ENCODE data around the gene KIF6. TPM values are rescaled to one million over a fixed set of nuclear protein-coding genes. Genes with fewer than 3 reads are reported as not detected.
A peak's percentile ranks its signal among the peaks of the same experiment; 100 is the strongest.

KIF6 gene
- total and polyA plus RNA-seq, 2 of the 8 experiments (the other 6 are each of a cell fraction or from before 2014, with no cell fraction given) = 0.53 to 0.65 TPM

GRCh38 chr6:39313526-39314272 lies 411.5 kb downstream of the KIF6 start:
- no peak for FAIRE-seq
- peak overlapping the region; percentile 57; the same call in 1 of the 2 replicates for H2AFZ ChIP-seq (ENCODE audit: low read length)
- TF ChIP-seq RNF2 (IDR thresholded peaks at IDR 0.05; ENCODE audit: borderline replicate concordance, low read depth, low read length, missing control alignments, poor library complexity, severe bottlenecking) (peak; percentile 24), ASH2L (IDR thresholded peaks at IDR 0.05; ENCODE audit: low read length) (peak; percentile 67), CTBP2 (IDR thresholded peaks at IDR 0.05; ENCODE audit: borderline replicate concordance, insufficient read depth, insufficient read length, low read length) (no peak), EZH2 (IDR thresholded peaks at IDR 0.05; ENCODE audit: low read depth, low read length, severe bottlenecking) (peak; percentile 77), SUZ12 (IDR thresholded peaks at IDR 0.05; ENCODE audit: low read length) (peak; percentile 77), KDM4A (IDR thresholded peaks at IDR 0.05; ENCODE audit: low read depth, low read length, severe bottlenecking) (peak; percentile 93), E2F6 (IDR thresholded peaks at IDR 0.05) (peak; percentile 70), BRCA1 (IDR thresholded peaks at IDR 0.05; ENCODE audit: low read depth, low read length) (no peak), RXRA (IDR thresholded peaks at IDR 0.05; ENCODE audit: insufficient read depth, low read depth, low read length) (no peak)

More at GRCh38 chr6:39313526-39314272, 411.5 kb downstream of the KIF6 start:
- Histone ChIP-seq H3K18ac (ENCODE audit: extremely low read depth, low read length) (peak overlapping the region; percentile 32), H2BK120ac (replicated peaks; ENCODE audit: low read depth, low read length) (no peak overlapping the region), H3K4me3 (ENCODE audit: extremely low read depth in 1 of 4, insufficient read depth in 2 of 4, low read depth in 3 of 4, low read length in 4 of 4) (peak overlapping the region; percentile 37 to 68 (median 50)), H3K14ac (ENCODE audit: insufficient read length) (no peak overlapping the region), H2BK20ac (ENCODE audit: low read length) (no peak overlapping the region), H4K8ac (ENCODE audit: extremely low read depth, insufficient read depth, low read length) (peak overlapping the region; percentile 91), H3K9me3 (ENCODE audit: insufficient read depth in 2 of 2, low read depth in 1 of 2, low read length in 1 of 2) (no peaks in the 10 kb centered on the region), H3K4me2 (ENCODE audit: insufficient read depth in 1 of 2, low read depth in 2 of 2, low read length in 2 of 2) (peak overlapping the region; percentile 76 to 89), H3K36me3 (ENCODE audit: control insufficient read depth in 2 of 4, insufficient read depth in 4 of 4, low read length in 3 of 4) (no peaks in the 10 kb centered on the region), H2AK5ac (ENCODE audit: low read depth, low read length) (no peak overlapping the region), H4K20me1 (replicated peaks in 1 of 2; ENCODE audit: control insufficient read depth in 1 of 2, insufficient read depth in 2 of 2, low read length in 2 of 2) (peaks cover 0 to 2% of the 10 kb centered on the region in 2 experiments), H3K4me1 (replicated peaks in 1 of 4; ENCODE audit: control insufficient read depth in 3 of 4, insufficient read depth in 4 of 4, low read length in 3 of 4) (peaks cover 0 to 5% (median 3%) of the 10 kb centered on the region in 4 experiments; a peak in 4 of 7 replicates), H4K5ac (ENCODE audit: insufficient read length, low read depth, low read length) (no peak overlapping the region), H3K79me1 (ENCODE audit: low read depth, low read length) (no peaks in the 10 kb centered on the region; the same call in 1 of the 2 replicates), H3K79me2 (ENCODE audit: control insufficient read depth in 1 of 2, insufficient read depth in 2 of 2, low read length in 2 of 2) (no peaks in the 10 kb centered on the region), H4K91ac (replicated peaks; ENCODE audit: insufficient read length, low read length) (peak overlapping the region; percentile 41), H2BK12ac (ENCODE audit: low read depth, low read length) (0 out of 2 replicates have a peak overlapping the region, but pooled peaks have one; percentile 60), H3K27me3 (replicated peaks in 1 of 4; ENCODE audit: control insufficient read depth in 3 of 4, extremely low read depth in 1 of 4, insufficient read depth in 3 of 4, low read length in 3 of 4) (peaks cover 26 to 53% (median 47%) of the 10 kb centered on the region in 4 experiments), H2BK15ac (ENCODE audit: low read length) (no peak overlapping the region), H3K23ac (ENCODE audit: insufficient read length) (no peak overlapping the region), H3K23me2 (ENCODE audit: low read depth, low read length) (peaks cover 12% of the 10 kb centered on the region; the same call in 1 of the 2 replicates), H3K4ac (replicated peaks; ENCODE audit: insufficient read length, low read depth, low read length) (no peak overlapping the region), H3K56ac (replicated peaks; ENCODE audit: insufficient read length, low read depth, low read length) (no peak overlapping the region), H3K27ac (ENCODE audit: low read depth, low read length) (no peak overlapping the region), H2BK5ac (ENCODE audit: low read depth, low read length) (peak overlapping the region; percentile 75; the same call in 1 of the 2 replicates), H3K9ac (replicated peaks in 1 of 4; ENCODE audit: extremely low read depth in 1 of 4, low read depth in 3 of 4, low read length in 3 of 4) (peak overlapping the region in 2 of 4 experiments; percentile 29 to 34; a peak in 2 of 7 replicates)
- WGBS, 2 experiments (ENCODE audit: extremely low coverage in 1 of 2, insufficient coverage in 1 of 2, insufficient read length in 1 of 2, insufficient replicate concordance in 2 of 2, low coverage in 1 of 2, low lambda C conversion rate in 2 of 2, missing lambda C conversion rate in 1 of 2) = 2% methylated on average over 67 of the region's 80 CpGs; no CpG with 5 or more reads in 1 of the 2 experiments
- CTCF ChIA-PET (ENCODE audit: partially characterized antibody) = interaction anchor here (0.7 to 47.4 kb wide), 13 partner anchors 10 to 310 kb away, joined by 3 to 1738 read pairs (median 6); partner anchors contain the start of gene KCNK5
- DNase-seq (ENCODE audit: low read depth in 1 of 2, low spot score in 2 of 2) = peak in 1 of 2 experiments; percentile 83
- POLR2A ChIA-PET (ENCODE audit: partially characterized antibody) = interaction anchor here (1.0 to 2.1 kb wide), 3 partner anchors 11 to 145 kb away, joined by 3 to 6 read pairs (median 4); no protein-coding TSS in a partner anchor

Measured in H1 (cell line).